8988T (cell line): ENCODE measurements around the gene MIEF1.

Experiments used
- DNase-seq: peaks from one replicate; pipeline ENCODE4 v3.0.0; 2011

MIEF1 gene

GRCh38 chr22:39532215-39533073 lies 30.4 kb downstream of the MIEF1 start, which contains the start of gene RPS19BP1:
RPS19BP1 (minus strand) TSS chr22:39532748; CDS start chr22:39532738, 10 bp downstream.
- peak; percentile 81 for DNase-seq

GRCh38 chr22:39534092-39534506 lies 32.0 kb downstream of the MIEF1 start:
- DNase-seq = no peak

DNA sequence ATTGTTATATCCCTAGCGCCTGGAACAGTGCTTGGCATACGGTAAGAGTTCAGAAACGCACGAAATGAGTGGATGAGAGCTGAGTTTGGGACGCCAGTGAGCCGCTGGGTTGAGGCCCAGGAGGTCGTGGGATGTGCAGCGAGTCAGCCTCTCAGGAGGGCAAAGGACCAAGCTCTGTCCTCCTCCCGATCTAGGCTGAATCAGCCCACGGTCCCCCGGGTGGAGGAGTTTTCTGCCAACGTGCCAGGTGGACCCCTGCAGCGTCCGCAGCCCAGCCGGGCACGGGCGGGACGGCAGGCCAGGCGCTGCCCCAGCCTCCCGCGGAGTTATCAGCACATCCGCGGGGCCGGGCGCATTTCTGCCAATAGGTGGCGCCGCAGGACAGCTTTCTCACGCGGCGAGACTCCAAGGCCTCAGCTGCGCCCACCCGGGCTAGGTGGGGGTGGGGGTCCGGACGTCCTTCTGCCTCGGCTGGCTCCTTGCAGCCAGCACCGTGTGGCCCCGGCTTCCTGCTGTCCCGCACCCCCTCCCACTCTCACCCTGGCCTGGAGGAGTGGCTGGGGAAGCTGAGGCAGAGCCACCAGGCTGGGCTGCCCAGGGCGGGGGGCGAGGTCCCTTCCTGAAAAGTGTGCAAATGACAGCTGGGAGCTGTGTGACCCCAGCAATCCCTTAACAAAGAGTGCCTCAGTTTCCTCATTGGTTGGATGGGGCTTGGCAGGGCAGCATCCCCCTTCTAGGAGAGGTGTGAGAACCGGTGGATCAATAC lies 32.7 kb downstream of the MIEF1 start:
- peak; percentile 73 for DNase-seq

DNA sequence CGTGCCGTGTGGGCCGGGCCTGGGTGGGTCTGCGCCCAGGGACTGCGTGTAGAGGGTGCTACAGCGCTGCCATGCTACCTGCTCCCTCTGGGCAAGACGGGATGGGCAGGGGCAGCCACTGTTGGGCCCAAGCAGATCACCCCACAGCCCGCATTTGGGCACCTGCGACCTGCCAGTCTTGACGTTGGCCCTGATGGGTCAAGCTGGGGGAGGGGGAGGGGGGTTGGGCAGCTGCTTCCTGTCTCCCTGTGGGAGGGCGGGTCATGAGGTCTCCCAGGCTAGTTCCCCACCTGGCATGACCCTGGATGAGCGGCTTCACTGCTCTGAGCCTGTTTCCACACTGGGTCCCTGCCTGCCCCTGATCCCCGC lies 33.3 kb downstream of the MIEF1 start:
- no peak for DNase-seq

- DNase-seq = no peak
Observed at GRCh38 chr22:39535831-39536449, 33.9 kb downstream of the MIEF1 start.

GRCh38 chr22:39536711-39537110 lies 34.6 kb downstream of the MIEF1 start:
- no peak for DNase-seq

GRCh38 chr22:39537975-39538374 lies 35.9 kb downstream of the MIEF1 start:
- no peak for DNase-seq

GRCh38 chr22:39543095-39543494 lies 41.0 kb downstream of the MIEF1 start:
- DNase-seq = no peak

GRCh38 chr22:39545386-39546365 lies 43.6 kb downstream of the MIEF1 start:
- no peak for DNase-seq

GRCh38 chr22:39546889-39547586 lies 44.9 kb downstream of the MIEF1 start:
- DNase-seq = no peak

- no peak for DNase-seq
Observed at GRCh38 chr22:39547587-39547947, 45.5 kb downstream of the MIEF1 start.

DNA sequence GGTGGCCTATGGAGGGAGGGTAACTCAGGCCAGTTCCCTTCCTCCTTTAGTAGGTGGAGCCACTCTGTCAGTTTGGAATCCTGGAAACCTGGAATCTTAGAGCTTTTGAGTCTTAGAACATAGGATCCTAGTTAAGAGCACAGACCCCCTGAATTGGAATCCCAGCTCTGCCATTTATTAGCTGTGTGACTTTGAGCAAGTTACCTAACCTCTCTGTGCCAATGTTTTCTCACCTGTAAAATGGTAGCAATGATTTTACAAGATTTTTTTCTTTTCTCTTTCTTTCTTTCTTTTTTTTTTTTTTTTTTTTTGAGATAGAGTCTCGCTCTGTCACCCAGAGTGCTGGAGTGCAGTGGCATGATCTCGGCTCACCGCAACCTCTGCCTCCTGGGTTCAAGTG lies 51.3 kb downstream of the MIEF1 start:
- no peak for DNase-seq

GRCh38 chr22:39554151-39554550 lies 52.1 kb downstream of the MIEF1 start:
- DNase-seq = no peak

DNA sequence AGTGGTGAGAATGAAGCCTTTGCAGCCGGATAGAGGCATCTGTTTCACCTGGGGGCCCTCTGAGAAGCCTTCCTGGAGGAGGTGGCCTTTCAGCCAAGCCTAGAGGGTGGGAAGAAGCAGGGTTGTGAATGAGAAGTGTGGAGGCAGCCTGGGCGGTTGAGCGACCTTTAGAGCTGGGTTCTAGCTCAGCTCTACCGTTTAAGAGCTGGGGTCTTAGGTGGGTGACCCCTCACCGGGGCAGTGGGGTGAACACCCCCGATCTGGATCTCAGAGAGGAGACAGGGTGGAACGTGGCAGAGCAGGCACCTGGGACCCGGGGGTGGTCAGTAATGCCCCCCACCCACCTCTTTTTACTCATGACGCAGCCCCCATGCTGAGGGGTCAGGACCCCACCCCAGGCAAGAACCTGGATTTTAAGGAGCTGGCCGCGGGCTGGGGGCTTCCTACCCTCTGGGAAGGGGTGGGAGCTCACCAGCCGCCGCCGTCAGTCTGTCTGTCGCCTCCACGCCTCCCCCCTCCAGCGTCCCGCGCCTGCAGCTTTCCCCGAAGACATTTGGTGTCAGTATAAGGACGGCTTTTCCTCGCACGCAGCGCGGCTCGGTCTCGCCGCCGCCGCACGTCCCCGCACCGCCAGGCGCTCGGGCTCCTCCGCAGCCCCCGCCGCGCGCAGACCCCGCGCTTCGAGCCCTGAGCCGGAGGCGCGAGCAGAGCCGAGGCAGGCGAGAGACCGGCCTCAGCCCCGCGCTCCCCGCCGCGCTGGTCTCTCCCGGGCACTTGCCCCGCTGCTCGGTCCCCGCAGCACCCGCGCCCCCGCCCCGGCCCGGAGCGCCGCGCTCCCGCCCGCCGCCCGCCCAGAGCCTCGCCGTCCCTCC lies 55.1 kb downstream of the MIEF1 start:
- no peak for DNase-seq

GRCh38 chr22:39558254-39558727 lies 56.2 kb downstream of the MIEF1 start:
- DNase-seq = no peak

DNA sequence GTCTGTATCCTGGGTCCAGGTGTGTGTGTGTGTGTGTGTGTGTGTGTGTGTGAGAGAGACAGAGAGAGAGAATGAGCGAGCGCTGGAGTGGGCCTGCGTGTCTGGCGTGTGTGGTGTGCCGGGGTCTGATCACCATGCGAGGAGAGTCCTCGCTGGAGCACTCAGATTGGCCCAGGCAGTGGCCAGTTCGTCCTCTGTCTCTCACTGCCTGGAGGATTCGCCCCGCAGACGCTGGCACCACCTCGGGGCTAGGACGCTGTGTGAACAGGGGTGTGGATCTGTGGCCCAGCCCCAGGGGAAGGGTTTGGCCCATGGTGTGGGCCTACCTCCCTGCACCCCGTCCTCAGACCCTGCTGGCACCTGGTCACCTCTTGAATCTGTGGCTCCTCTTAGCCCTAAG lies 56.9 kb downstream of the MIEF1 start:
- DNase-seq = no peak

DNA sequence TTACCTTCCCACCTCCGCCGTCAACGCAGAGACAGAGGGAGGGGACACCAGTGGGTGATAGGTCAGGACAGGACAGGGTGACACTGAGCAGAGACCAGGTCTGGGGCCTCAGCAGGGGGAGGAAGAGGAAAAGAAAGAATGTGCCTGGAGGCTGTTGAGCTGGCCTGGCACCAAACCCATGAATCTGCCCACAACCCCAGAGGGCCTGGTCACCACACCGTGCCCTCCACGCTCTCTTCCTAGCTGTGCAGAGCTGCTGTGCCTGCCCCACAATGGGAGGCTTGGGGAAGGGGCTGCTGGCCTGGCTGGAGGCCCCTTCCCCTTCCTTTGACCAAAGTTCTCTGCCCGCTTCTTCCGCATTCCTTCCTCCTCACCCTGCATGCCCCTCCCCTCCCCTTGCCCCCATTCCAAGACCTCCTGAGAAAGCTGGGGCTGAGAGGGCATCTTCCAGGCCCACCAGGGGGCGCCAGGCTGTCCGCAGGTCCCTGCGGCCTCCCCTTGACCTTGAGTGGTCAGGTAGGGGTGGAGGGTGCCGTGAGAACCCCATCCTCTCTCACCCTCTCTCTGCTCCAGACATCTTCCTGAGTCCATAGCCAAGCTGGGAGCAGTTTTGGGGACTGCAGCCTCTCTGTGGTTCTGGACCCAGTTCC lies 57.5 kb downstream of the MIEF1 start:
- DNase-seq = peak; percentile 58

- no peak for DNase-seq
Observed at GRCh38 chr22:39560127-39560526, 58.0 kb downstream of the MIEF1 start.

GRCh38 chr22:39562839-39563489 lies 60.9 kb downstream of the MIEF1 start:
- no peak for DNase-seq
